ENCODE data around the gene DDX19B. TPM values are rescaled to one million over a fixed set of nuclear protein-coding genes. Genes with fewer than 3 reads are reported as not detected.
"Not testable (repeated sequence)": the region's sequence is repeated elsewhere in the genome, so short reads cannot be mapped to it uniquely, and the experiment has no call there.

DDX19B gene
- total RNA-seq, 2 donors from 2014 or later = 28.7 to 31.2 TPM

GRCh38 chr16:70258946-70259345, 40.0 kb upstream of the DDX19B start:
- H3K4me1 Mint-ChIP-seq = no peaks in the 10 kb centered on the region
- H3K9me3 ChIP-seq (ENCODE audit: control insufficient read depth, low read length, poor library complexity, severe bottlenecking) = no peaks in the 10 kb centered on the region
- H3K36me3 Mint-ChIP-seq (ENCODE audit: low read depth) = peaks cover 4% of the 10 kb centered on the region
- no peak overlapping the region for H3K27ac Mint-ChIP-seq
- DNase-seq (no peak), ATAC-seq (no peak)
- no peaks in the 10 kb centered on the region for H3K27me3 Mint-ChIP-seq
- no peak overlapping the region for H3K4me3 Mint-ChIP-seq

- not testable (repeated sequence) for H3K36me3 Mint-ChIP-seq (ENCODE audit: low read depth)
These were observed 39.1 kb upstream of the DDX19B start for GRCh38 chr16:70259903-70260302.

GRCh38 chr16:70267516-70267915, 31.5 kb upstream of the DDX19B start:
- peak overlapping the region; percentile 75 for H3K27ac Mint-ChIP-seq
- no peaks in the 10 kb centered on the region for H3K27me3 Mint-ChIP-seq
- no peaks in the 10 kb centered on the region for H3K9me3 ChIP-seq (ENCODE audit: control insufficient read depth, low read length, poor library complexity, severe bottlenecking)
- no peak for DNase-seq
- ATAC-seq = peak; percentile 55
- H3K4me1 Mint-ChIP-seq = peaks cover 2% of the 10 kb centered on the region
- H3K36me3 Mint-ChIP-seq (ENCODE audit: low read depth) = peaks cover 5% of the 10 kb centered on the region
- no peak overlapping the region for H3K4me3 Mint-ChIP-seq

More at GRCh38 chr16:70259903-70260302, 39.1 kb upstream of the DDX19B start:
- H3K4me1 Mint-ChIP-seq; H3K4me3 Mint-ChIP-seq; ATAC-seq; H3K9me3 ChIP-seq (ENCODE audit: control insufficient read depth, low read length, poor library complexity, severe bottlenecking); DNase-seq; H3K27me3 Mint-ChIP-seq: not testable (repeated sequence)
- peak overlapping the region; percentile 9 for H3K27ac Mint-ChIP-seq

- not testable (repeated sequence) for DNase-seq; H3K36me3 Mint-ChIP-seq (ENCODE audit: low read depth); H3K4me1 Mint-ChIP-seq; H3K4me3 Mint-ChIP-seq; ATAC-seq; H3K9me3 ChIP-seq (ENCODE audit: control insufficient read depth, low read length, poor library complexity, severe bottlenecking); H3K27me3 Mint-ChIP-seq
- peak overlapping the region; percentile 75 for H3K27ac Mint-ChIP-seq
These were observed 31.1 kb upstream of the DDX19B start for GRCh38 chr16:70267922-70268321.

GRCh38 chr16:70269471-70269870, 29.5 kb upstream of the DDX19B start:
- no peaks in the 10 kb centered on the region for H3K27me3 Mint-ChIP-seq
- H3K27ac Mint-ChIP-seq = no peak overlapping the region
- no peak for DNase-seq
- no peak for ATAC-seq
- peaks cover 5% of the 10 kb centered on the region for H3K36me3 Mint-ChIP-seq (ENCODE audit: low read depth)
- no peak overlapping the region for H3K4me3 Mint-ChIP-seq
- peaks cover 2% of the 10 kb centered on the region for H3K4me1 Mint-ChIP-seq
- no peaks in the 10 kb centered on the region for H3K9me3 ChIP-seq (ENCODE audit: control insufficient read depth, low read length, poor library complexity, severe bottlenecking)

GRCh38 chr16:70270176-70270575, 28.8 kb upstream of the DDX19B start:
- Mint-ChIP-seq H3K4me1 (peaks cover 2% of the 10 kb centered on the region), H3K27ac (no peak overlapping the region), H3K27me3 (no peaks in the 10 kb centered on the region), H3K36me3 (ENCODE audit: low read depth) (peaks cover 7% of the 10 kb centered on the region), H3K4me3 (no peak overlapping the region)
- no peak for ATAC-seq
- no peaks in the 10 kb centered on the region for H3K9me3 ChIP-seq (ENCODE audit: control insufficient read depth, low read length, poor library complexity, severe bottlenecking)
- DNase-seq = no peak

- ATAC-seq (no peak), DNase-seq (no peak)
- Mint-ChIP-seq H3K4me1 (peaks cover 3% of the 10 kb centered on the region), H3K27me3 (no peaks in the 10 kb centered on the region), H3K27ac (no peak overlapping the region), H3K4me3 (no peak overlapping the region), H3K36me3 (ENCODE audit: low read depth) (peaks cover 10% of the 10 kb centered on the region)
- H3K9me3 ChIP-seq (ENCODE audit: control insufficient read depth, low read length, poor library complexity, severe bottlenecking) = no peaks in the 10 kb centered on the region
These were observed 27.3 kb upstream of the DDX19B start for GRCh38 chr16:70271696-70272095.

GRCh38 chr16:70276392-70276791, 22.6 kb upstream of the DDX19B start:
- no peak overlapping the region for H3K4me3 Mint-ChIP-seq
- H3K36me3 Mint-ChIP-seq (ENCODE audit: low read depth) = peaks cover 7% of the 10 kb centered on the region
- peak overlapping the region; percentile 77 for H3K27ac Mint-ChIP-seq
- no peak for ATAC-seq
- H3K27me3 Mint-ChIP-seq = no peaks in the 10 kb centered on the region
- H3K4me1 Mint-ChIP-seq = peaks cover 4% of the 10 kb centered on the region
- no peak for DNase-seq
- H3K9me3 ChIP-seq (ENCODE audit: control insufficient read depth, low read length, poor library complexity, severe bottlenecking) = no peaks in the 10 kb centered on the region

GRCh38 chr16:70287304-70287971, 11.5 kb upstream of the DDX19B start:
- peaks cover 19% of the 10 kb centered on the region for H3K4me1 Mint-ChIP-seq

GRCh38 chr16:70289229-70290094, 9.5 kb upstream of the DDX19B start, which contains the start of gene AARS1:
AARS1 (minus strand) TSS chr16:70289506; CDS start chr16:70282763, 6,743 bp downstream.
- peak within 1 kb of the TSS; percentile 95 for H3K27ac Mint-ChIP-seq
- H3K4me3 Mint-ChIP-seq = peak within 1 kb of the TSS; percentile 98
- no peaks in the 10 kb centered on the region for H3K27me3 Mint-ChIP-seq
- H3K4me1 Mint-ChIP-seq = peaks cover 11% of the 10 kb centered on the region
- H3K36me3 Mint-ChIP-seq (ENCODE audit: low read depth) = peaks cover 3% of the 10 kb centered on the region
- peak; percentile 98 for ATAC-seq
- peak; percentile 83 to 94 (median 89) for DNase-seq
- no peaks in the 10 kb centered on the region for H3K9me3 ChIP-seq (ENCODE audit: control insufficient read depth, low read length, poor library complexity, severe bottlenecking)

More at GRCh38 chr16:70287304-70287971, 11.5 kb upstream of the DDX19B start:
- not testable (repeated sequence) for H3K27me3 Mint-ChIP-seq; ATAC-seq; H3K36me3 Mint-ChIP-seq (ENCODE audit: low read depth); DNase-seq; H3K9me3 ChIP-seq (ENCODE audit: control insufficient read depth, low read length, poor library complexity, severe bottlenecking)
- peak overlapping the region; percentile 98 for H3K4me3 Mint-ChIP-seq
- H3K27ac Mint-ChIP-seq = peak overlapping the region; percentile 95

- ATAC-seq (no peak), DNase-seq (no peak)
- Mint-ChIP-seq H3K27ac (peak overlapping the region; percentile 95), H3K4me3 (no peak overlapping the region), H3K4me1 (peaks cover 11% of the 10 kb centered on the region), H3K36me3 (ENCODE audit: low read depth) (peaks cover 3% of the 10 kb centered on the region), H3K27me3 (no peaks in the 10 kb centered on the region)
- no peaks in the 10 kb centered on the region for H3K9me3 ChIP-seq (ENCODE audit: control insufficient read depth, low read length, poor library complexity, severe bottlenecking)
These were observed 8.0 kb upstream of the DDX19B start for GRCh38 chr16:70290949-70291519.

GRCh38 chr16:70292148-70292547, 6.8 kb upstream of the DDX19B start:
- H3K27me3 Mint-ChIP-seq; H3K36me3 Mint-ChIP-seq (ENCODE audit: low read depth); H3K9me3 ChIP-seq (ENCODE audit: control insufficient read depth, low read length, poor library complexity, severe bottlenecking); H3K27ac Mint-ChIP-seq; DNase-seq; ATAC-seq; H3K4me3 Mint-ChIP-seq: not testable (repeated sequence)
- peaks cover 11% of the 10 kb centered on the region for H3K4me1 Mint-ChIP-seq

GRCh38 chr16:70294385-70295025, 4.5 kb upstream of the DDX19B start:
- ATAC-seq = no peak

More at GRCh38 chr16:70294385-70295025, 4.5 kb upstream of the DDX19B start:
- Mint-ChIP-seq H3K27ac (no peak overlapping the region), H3K4me3 (no peak overlapping the region), H3K4me1 (peaks cover 5% of the 10 kb centered on the region), H3K27me3 (no peaks in the 10 kb centered on the region), H3K36me3 (ENCODE audit: low read depth) (no peaks in the 10 kb centered on the region)
- H3K9me3 ChIP-seq (ENCODE audit: control insufficient read depth, low read length, poor library complexity, severe bottlenecking) = no peaks in the 10 kb centered on the region
- no peak for DNase-seq

Measured in T-helper 17 cell (primary cell).